IPS DF 6.9 (cell line): Measurements from ENCODE around the gene ME3.

Experiments used
- DNase-seq: peaks from one replicate; pipeline ENCODE4 v3.0.0-alpha.2; 2013; ENCODE audit warnings: low read depth, low spot score
- H3K27ac ChIP-seq: one replicate; pipeline ENCODE4 v1.5.1; 2013; ENCODE audit warnings: low read length, control low read depth
- H3K27me3 ChIP-seq: 2 replicates; pipeline ENCODE4 v1.6.1; 2013; ENCODE audit warnings: mild to moderate bottlenecking, low read length; ENCODE audit not compliant: control insufficient read depth, insufficient read depth
- H3K36me3 ChIP-seq: 2 replicates; pipeline ENCODE4 v1.6.1; 2013; ENCODE audit warnings: low read length; ENCODE audit not compliant: control insufficient read depth, insufficient read depth
- H3K4me1 ChIP-seq: 2 replicates; pipeline ENCODE4 v1.6.1; 2013; ENCODE audit warnings: low read length; ENCODE audit not compliant: control insufficient read depth, insufficient read depth
- H3K4me3 ChIP-seq: 2 replicates; pipeline ENCODE4 v1.5.1; 2013; ENCODE audit warnings: mild to moderate bottlenecking, low read length
- H3K9me3 ChIP-seq: 2 replicates; pipeline ENCODE4 v1.6.1; 2013; ENCODE audit warnings: low read length, inconsistent platforms; ENCODE audit not compliant: control insufficient read depth, insufficient read depth
- WGBS: extraction: QIAGEN DNeasy Blood & Tissue Kit; methylation state at CpG from one replicate; pipeline ENCODE4 v1.1.7; 2013; ENCODE audit warnings: mixed read lengths, missing lambda C conversion rate; ENCODE audit not compliant: insufficient read length, insufficient coverage; 5-methylcytosine and 5-hydroxymethylcytosine counted together

The ME3 gene

GRCh38 chr11:86708669-86709068 is 36.3 kb upstream of the ME3 start:
- Histone ChIP-seq H3K27ac (no peak overlapping the region), H3K36me3 (no peaks in the 10 kb centered on the region), H3K4me3 (no peak overlapping the region), H3K4me1 (no peaks in the 10 kb centered on the region), H3K9me3 (no peaks in the 10 kb centered on the region), H3K27me3 (no peaks in the 10 kb centered on the region)
- no peak for DNase-seq
- no CpG with 5 or more reads among the region's 2 CpGs for whole genome bisulfite sequencing

DNA sequence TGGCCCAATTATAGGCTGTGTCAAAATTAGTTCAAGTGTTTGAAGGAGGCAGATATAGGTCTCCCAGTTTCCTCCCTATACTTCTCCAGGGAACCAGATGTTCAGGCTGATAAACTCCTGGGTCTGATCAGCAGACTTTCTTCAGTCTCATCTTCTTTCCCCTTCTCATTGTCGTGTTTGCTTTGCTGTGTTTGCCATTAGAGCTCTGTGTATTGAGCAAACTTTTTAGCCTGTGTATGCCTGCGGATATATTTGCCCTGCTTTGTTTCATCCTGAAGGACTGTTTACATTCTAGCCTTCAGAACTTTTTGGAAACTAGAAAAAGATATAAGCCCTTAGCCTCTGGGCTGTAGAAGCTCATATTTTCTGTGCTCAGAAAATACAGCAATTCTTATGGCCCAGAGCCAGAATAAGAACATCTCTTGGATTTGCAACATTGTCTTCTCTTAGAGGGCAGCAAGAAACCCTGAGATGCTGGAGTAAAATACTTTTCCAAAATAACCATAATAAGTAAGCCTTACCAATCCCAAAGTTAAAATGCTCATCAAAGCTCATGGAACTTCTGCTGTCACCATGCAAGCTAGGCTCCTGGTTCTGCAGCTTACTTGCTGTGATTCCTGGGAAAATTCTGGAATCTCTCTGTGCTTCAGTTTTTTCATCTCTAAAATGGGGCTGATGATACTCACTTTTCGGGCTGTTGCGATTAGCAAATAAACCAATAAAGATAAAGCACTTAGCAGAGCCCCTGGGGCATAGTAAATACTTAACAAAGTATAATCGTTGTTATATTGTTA is 34.1 kb upstream of the ME3 start:
- no peak overlapping the region for H3K4me3 ChIP-seq
- H3K27ac ChIP-seq = no peak overlapping the region
- no CpG with 5 or more reads among the region's 5 CpGs for WGBS
- H3K4me1 ChIP-seq = no peaks in the 10 kb centered on the region
- no peak for DNase-seq
- no peaks in the 10 kb centered on the region for H3K9me3 ChIP-seq
- no peaks in the 10 kb centered on the region for H3K36me3 ChIP-seq
- no peaks in the 10 kb centered on the region for H3K27me3 ChIP-seq

DNA sequence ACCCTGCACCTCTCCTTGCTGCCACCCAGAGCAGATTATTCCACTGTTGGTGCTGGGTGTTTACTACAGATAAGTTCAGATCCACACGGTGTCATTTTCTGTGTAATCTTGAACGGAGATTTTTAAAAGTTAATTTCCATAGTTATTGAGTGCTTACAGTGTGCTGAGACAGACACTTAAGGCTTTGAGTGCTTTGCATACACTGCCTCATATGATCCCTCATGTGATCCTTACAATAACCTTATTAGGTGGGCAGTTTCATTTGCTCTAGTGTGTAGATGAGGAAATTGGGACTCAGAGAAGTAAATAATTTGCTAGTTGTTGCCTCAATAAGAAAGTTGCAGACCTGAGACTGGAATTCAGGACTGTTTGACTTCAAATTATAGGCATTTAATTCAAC is 32.3 kb upstream of the ME3 start:
- WGBS = no CpG with 5 or more reads among the region's 2 CpGs
- no peaks in the 10 kb centered on the region for H3K27me3 ChIP-seq
- H3K36me3 ChIP-seq = no peaks in the 10 kb centered on the region
- no peaks in the 10 kb centered on the region for H3K4me1 ChIP-seq
- H3K4me3 ChIP-seq = no peak overlapping the region
- no peak overlapping the region for H3K27ac ChIP-seq
- no peaks in the 10 kb centered on the region for H3K9me3 ChIP-seq
- DNase-seq = no peak

GRCh38 chr11:86703987-86704386 is 31.6 kb upstream of the ME3 start:
- Histone ChIP-seq H3K27ac (no peak overlapping the region), H3K27me3 (no peaks in the 10 kb centered on the region), H3K36me3 (no peaks in the 10 kb centered on the region), H3K9me3 (no peaks in the 10 kb centered on the region), H3K4me1 (no peaks in the 10 kb centered on the region), H3K4me3 (no peak overlapping the region)
- DNase-seq = no peak
- WGBS = no CpG with 5 or more reads among the region's 7 CpGs

DNA sequence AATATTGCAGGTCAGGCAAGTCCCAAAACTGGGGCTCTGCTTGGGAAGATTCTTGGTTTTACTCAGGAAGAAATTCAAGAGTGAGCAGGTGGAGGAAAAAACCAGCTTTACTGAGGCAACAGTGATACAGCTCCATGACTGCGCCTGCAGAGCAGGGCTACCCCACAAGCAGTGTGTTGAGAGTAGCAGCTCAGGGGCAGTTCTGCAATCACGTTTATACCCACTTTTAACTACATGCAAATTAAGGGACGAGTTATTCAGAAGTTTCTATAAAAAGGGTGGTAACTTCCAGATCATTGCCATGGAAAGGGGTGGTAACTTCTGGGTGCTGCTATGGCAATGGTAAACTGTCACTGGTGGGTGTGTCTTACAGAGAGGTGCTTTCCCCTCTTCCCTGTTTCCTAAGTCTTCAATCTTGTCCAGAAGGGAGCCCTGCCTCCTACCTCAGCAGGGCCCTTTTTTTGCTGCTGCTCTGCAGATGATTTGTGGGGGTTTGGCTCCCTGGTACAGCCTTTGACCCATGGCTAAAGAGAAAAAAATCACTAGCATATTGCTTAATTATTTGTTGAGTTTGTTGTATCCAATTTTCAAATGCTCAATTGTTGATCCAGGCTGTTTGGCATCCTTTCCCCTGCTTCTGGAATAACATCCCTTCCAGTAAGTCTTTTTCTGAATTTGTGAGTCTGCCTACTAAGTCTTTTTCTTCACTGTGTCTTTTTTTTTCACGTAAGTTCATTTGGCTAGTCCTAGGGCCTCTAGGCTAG is 30.0 kb upstream of the ME3 start:
- Histone ChIP-seq H3K36me3 (no peaks in the 10 kb centered on the region), H3K9me3 (no peaks in the 10 kb centered on the region), H3K27ac (no peak overlapping the region), H3K4me3 (no peak overlapping the region), H3K4me1 (no peaks in the 10 kb centered on the region), H3K27me3 (no peaks in the 10 kb centered on the region)
- DNase-seq = no peak
- WGBS = no CpG with 5 or more reads among the region's 4 CpGs

DNA sequence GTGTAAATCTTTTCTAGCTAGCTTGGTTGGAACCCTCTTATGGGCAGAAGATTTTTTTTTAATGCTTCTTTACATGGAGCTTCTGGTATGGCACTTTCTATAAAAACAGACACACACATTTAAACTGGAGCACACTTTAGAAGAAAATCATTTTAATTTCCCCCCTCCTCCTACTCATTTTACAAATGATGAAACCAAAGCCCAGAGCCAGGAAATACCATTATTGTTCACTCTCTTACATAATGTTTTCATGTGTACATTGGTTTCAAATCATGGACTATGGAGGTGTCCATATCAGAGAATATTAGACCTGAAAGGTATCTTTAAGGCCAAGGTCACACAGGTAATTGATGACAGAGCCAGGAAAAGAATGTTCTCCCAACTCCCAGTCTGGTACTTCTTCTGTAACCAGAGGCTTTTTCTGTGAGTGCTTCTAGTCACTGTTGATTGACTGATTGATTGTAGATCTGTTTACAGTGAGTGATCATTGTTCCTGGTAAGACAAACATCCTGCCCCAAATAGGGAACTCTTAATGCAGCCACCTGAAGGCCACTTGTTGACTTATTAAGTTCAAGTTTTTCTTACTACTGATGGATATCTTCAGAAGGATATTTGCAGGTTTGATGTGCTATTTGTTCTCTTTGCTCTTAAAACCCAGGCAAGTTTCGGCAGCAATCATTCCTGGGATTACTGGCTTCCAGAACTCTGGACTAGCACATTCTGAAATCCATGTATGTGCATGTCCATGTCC is 26.8 kb upstream of the ME3 start:
- no peaks in the 10 kb centered on the region for H3K4me1 ChIP-seq
- no peak for DNase-seq
- no CpG with 5 or more reads among the region's 1 CpG for WGBS
- no peaks in the 10 kb centered on the region for H3K36me3 ChIP-seq
- no peaks in the 10 kb centered on the region for H3K27me3 ChIP-seq
- no peak overlapping the region for H3K4me3 ChIP-seq
- H3K27ac ChIP-seq = no peak overlapping the region
- H3K9me3 ChIP-seq = no peaks in the 10 kb centered on the region

DNA sequence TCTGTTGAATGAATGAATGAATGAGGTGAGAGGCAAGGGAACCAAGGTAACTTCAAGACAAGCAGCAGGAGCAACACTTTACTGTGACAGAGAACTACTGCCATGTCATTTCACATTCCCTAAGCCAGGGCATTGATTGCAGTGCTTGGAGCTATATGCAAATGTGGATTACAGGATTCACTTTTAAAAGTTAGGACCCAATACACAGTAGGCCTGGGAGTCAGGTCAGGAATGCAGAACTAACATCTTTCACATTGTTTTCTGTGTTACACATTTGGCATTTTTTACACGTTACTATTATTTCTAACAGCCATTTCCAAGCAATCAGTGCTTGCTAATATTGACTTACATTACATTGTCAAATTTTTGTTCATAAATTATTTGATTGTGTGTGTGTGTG is 26.2 kb upstream of the ME3 start:
- H3K27ac ChIP-seq = no peak overlapping the region
- no peaks in the 10 kb centered on the region for H3K36me3 ChIP-seq
- H3K27me3 ChIP-seq = no peaks in the 10 kb centered on the region
- DNase-seq = no peak
- H3K4me3 ChIP-seq = no peak overlapping the region
- no peaks in the 10 kb centered on the region for H3K9me3 ChIP-seq
- no peaks in the 10 kb centered on the region for H3K4me1 ChIP-seq
- WGBS = no CpG with 5 or more reads among the region's 1 CpG

GRCh38 chr11:86696451-86696850 is 24.0 kb upstream of the ME3 start:
- H3K4me1 ChIP-seq = no peaks in the 10 kb centered on the region
- H3K4me3 ChIP-seq = no peak overlapping the region
- no peaks in the 10 kb centered on the region for H3K9me3 ChIP-seq
- DNase-seq = no peak
- no peaks in the 10 kb centered on the region for H3K36me3 ChIP-seq
- H3K27ac ChIP-seq = no peak overlapping the region
- no CpG with 5 or more reads among the region's 1 CpG for WGBS
- H3K27me3 ChIP-seq = no peaks in the 10 kb centered on the region

- H3K36me3 ChIP-seq = no peaks in the 10 kb centered on the region
- H3K27ac ChIP-seq = no peak overlapping the region
- no CpG with 5 or more reads among the region's 1 CpG for WGBS
Measured at GRCh38 chr11:86696004-86696403, 23.6 kb upstream of the ME3 start.

GRCh38 chr11:86695373-86695772 is 23.0 kb upstream of the ME3 start:
- no peak for DNase-seq
- H3K27ac ChIP-seq = no peak overlapping the region
- H3K27me3 ChIP-seq = no peaks in the 10 kb centered on the region
- H3K4me3 ChIP-seq = no peak overlapping the region
- H3K36me3 ChIP-seq = no peaks in the 10 kb centered on the region
- H3K4me1 ChIP-seq = no peaks in the 10 kb centered on the region
- H3K9me3 ChIP-seq = no peaks in the 10 kb centered on the region

More at GRCh38 chr11:86696004-86696403, 23.6 kb upstream of the ME3 start:
- no peak for DNase-seq
- Histone ChIP-seq H3K4me3 (no peak overlapping the region), H3K27me3 (no peaks in the 10 kb centered on the region), H3K9me3 (no peaks in the 10 kb centered on the region), H3K4me1 (no peaks in the 10 kb centered on the region)
